Measurements from ENCODE around the gene ST14.

- TF ChIP-seq TAF1 (IDR thresholded peaks at IDR 0.05; ENCODE audit: borderline replicate concordance, low read depth, low read length) (no peak), POLR2A (IDR thresholded peaks at IDR 0.05; ENCODE audit: low read depth, low read length) (no peak), POLR2AphosphoS5 (IDR thresholded peaks at IDR 0.05; ENCODE audit: low read depth, low read length) (no peak)
These were observed 21.6 kb upstream of the ST14 start for GRCh38 chr11:130137999-130138398.
